Neural cell (in vitro differentiated cells): ENCODE results near the gene ARSB. TPM values are rescaled to one million over a fixed set of nuclear protein-coding genes. Genes with fewer than 3 reads are reported as not detected.

Experiments
- H2AFZ ChIP-seq: fragments of 200-600, 300-800 bp; sonication (generic), shearing (Covaris generic); 2 replicates; pipeline ENCODE4 v1.6.0; 2014; ENCODE audit warnings: low read depth, mild to moderate bottlenecking, antibody characterized with exemption, low read length, moderate library complexity
- H3F3A ChIP-seq: fragments of 200-600 bp; shearing (Covaris generic); 2 replicates; pipeline ENCODE4 v1.6.1; 2016; ENCODE audit warnings: mild to moderate bottlenecking, moderate library complexity, mixed read lengths, antibody characterized with exemption, low read length; ENCODE audit not compliant: insufficient read depth, poor library complexity, severe bottlenecking
- H3K27ac ChIP-seq: fragments of 200-600, 300-800 bp; sonication (generic), shearing (Covaris generic); 2 replicates; pipeline ENCODE4 v1.5.1; 2014; ENCODE audit warnings: mild to moderate bottlenecking, low read length, moderate library complexity
- H3K27me3 ChIP-seq: fragments of 300-800, 200-600 bp; sonication (generic), shearing (Covaris generic); 2 replicates; pipeline ENCODE4 v1.6.0; 2014; ENCODE audit warnings: mild to moderate bottlenecking, low read depth, low read length, moderate library complexity; ENCODE audit not compliant: insufficient read depth
- H3K36me3 ChIP-seq: fragments of 300-800, 200-600 bp; sonication (generic), shearing (Covaris generic); 2 replicates; pipeline ENCODE4 v1.5.1; 2014; ENCODE audit warnings: mild to moderate bottlenecking, antibody characterized with exemption, low read length, moderate library complexity; ENCODE audit not compliant: insufficient read depth
- H3K4me2 ChIP-seq: fragments of 300-800, 200-600 bp; sonication (generic), shearing (Covaris generic); 2 replicates; pipeline ENCODE4 v1.6.0; 2014; ENCODE audit warnings: mild to moderate bottlenecking, low read length
- H3K4me3 ChIP-seq: fragments of 300-800, 200-600 bp; sonication (generic), shearing (Covaris generic); 2 replicates; pipeline ENCODE4 v1.5.1; 2014; ENCODE audit warnings: mild to moderate bottlenecking, low read length, moderate library complexity
- H3K79me2 ChIP-seq: fragments of 200-600 bp; shearing (Covaris generic); replicated peaks from 2 replicates; pipeline ENCODE4 v1.6.0; 2014; ENCODE audit warnings: mild to moderate bottlenecking, low read length, moderate library complexity; ENCODE audit not compliant: insufficient read depth
- H3K9ac ChIP-seq: fragments of 300-800, 200-600 bp; sonication (generic), shearing (Covaris generic); 2 replicates; pipeline ENCODE4 v1.6.1; 2016; ENCODE audit warnings: mild to moderate bottlenecking, low read length, mixed read lengths
- H3K9me2 ChIP-seq: fragments of 200-600 bp; shearing (Covaris generic); 2 replicates; pipeline ENCODE4 v1.6.1; 2016; ENCODE audit warnings: mild to moderate bottlenecking, low read length, mixed read lengths; ENCODE audit not compliant: insufficient read depth
- H3K9me3 ChIP-seq: fragments of 200-600, 300-800 bp; sonication (generic), shearing (Covaris generic); 2 replicates; pipeline ENCODE4 v1.6.1; 2016; ENCODE audit warnings: mild to moderate bottlenecking, mixed run types, low read length, moderate library complexity, mixed read lengths
- H4K20me1 ChIP-seq: fragments of 200-600 bp; shearing (Covaris generic); 2 replicates; pipeline ENCODE4 v1.6.1; 2016; ENCODE audit warnings: mild to moderate bottlenecking, mixed run types; ENCODE audit not compliant: insufficient read depth
- EP300 ChIP-seq: fragments of 450-650 bp; conservative IDR thresholded peaks from 2 replicates; pipeline ENCODE4 v1.6.1; 2014; ENCODE audit warnings: antibody characterized with exemption, mild to moderate bottlenecking, moderate library complexity; ENCODE audit not compliant: poor library complexity, severe bottlenecking
- EZH2 ChIP-seq: fragments of 200-600, 300-800 bp; shearing (Covaris generic), sonication (generic); IDR thresholded peaks from 2 replicates; pipeline ENCODE4 v1.6.1; 2014; ENCODE audit warnings: antibody characterized with exemption, low read length, borderline replicate concordance, mild to moderate bottlenecking; ENCODE audit not compliant: insufficient read depth, poor library complexity, severe bottlenecking
- MXI1 ChIP-seq: fragments of 450-650 bp; conservative IDR thresholded peaks from 2 replicates; pipeline ENCODE4 v1.6.1; 2014; ENCODE audit warnings: antibody characterized with exemption, mild to moderate bottlenecking; ENCODE audit not compliant: poor library complexity, severe bottlenecking
- POLR2AphosphoS5 ChIP-seq: IDR thresholded peaks from 2 replicates; pipeline ENCODE4 v1.6.1; 2012
- SMC3 ChIP-seq: fragments of 450-650 bp; conservative IDR thresholded peaks from 2 replicates; pipeline ENCODE4 v1.6.1; 2014; ENCODE audit warnings: antibody characterized with exemption, mild to moderate bottlenecking, moderate library complexity; ENCODE audit not compliant: poor library complexity
- TAF1 ChIP-seq: IDR thresholded peaks from 2 replicates; pipeline ENCODE4 v1.6.1; 2012; ENCODE audit warnings: low read depth
- polyA plus RNA-seq: library from polyadenylated mRNA; depleted of rRNA; stranded (reverse); fragments of >200 nt; gene quantifications from 2 replicates; pipeline ENCODE4 v1.2.3, GENCODE V29; 2014
- TF ChIP-seq, protein P1 (sequence below): fragments of 450-650 bp; IDR thresholded peaks from 2 replicates; pipeline ENCODE4 v1.5.1; 2014; ENCODE audit warnings: antibody characterized with exemption, mild to moderate bottlenecking, moderate library complexity; ENCODE audit not compliant: poor library complexity, severe bottlenecking
- TF ChIP-seq, protein P2 (sequence below): IDR thresholded peaks from 2 replicates; pipeline ENCODE4 v1.6.1; 2012; ENCODE audit warnings: borderline replicate concordance

ARSB gene
- polyA plus RNA-seq, 1 donor from 2014 or later: 8.7 TPM

DNA sequence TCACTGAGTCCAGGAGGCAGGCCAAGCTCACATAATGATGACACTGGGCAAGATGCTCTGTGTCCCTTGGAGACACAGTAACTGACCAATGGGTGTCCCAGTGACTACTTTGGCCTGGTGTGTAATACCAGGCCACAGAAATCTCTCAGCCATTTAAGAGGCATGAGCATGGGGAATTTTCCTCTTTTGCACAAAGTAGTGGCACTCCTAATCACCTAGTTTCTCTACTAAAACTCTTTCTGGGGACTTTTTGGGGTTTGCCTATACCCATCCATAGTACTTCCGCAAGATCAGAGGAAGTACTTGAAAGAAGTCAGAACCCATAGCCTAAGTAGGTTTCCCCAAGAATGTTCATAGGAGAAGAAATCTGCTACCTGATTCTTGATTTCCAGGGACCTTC, 161.9 kb downstream of the ARSB start:
- Histone ChIP-seq H3K27ac (no peak overlapping the region), H4K20me1 (no peaks in the 10 kb centered on the region), H3K9ac (no peak overlapping the region), H3K79me2 (no peaks in the 10 kb centered on the region), H3K4me2 (no peak overlapping the region), H2AFZ (no peak overlapping the region), H3F3A (no peaks in the 10 kb centered on the region), H3K9me3 (no peaks in the 10 kb centered on the region), H3K27me3 (no peaks in the 10 kb centered on the region), H3K36me3 (no peaks in the 10 kb centered on the region), H3K9me2 (no peaks in the 10 kb centered on the region), H3K4me3 (no peak overlapping the region)
- no peak for TF ChIP-seq EZH2
- no peak for TF ChIP-seq SMC3
- no peak for TF ChIP-seq TAF1
- TF ChIP-seq, protein P1, sequence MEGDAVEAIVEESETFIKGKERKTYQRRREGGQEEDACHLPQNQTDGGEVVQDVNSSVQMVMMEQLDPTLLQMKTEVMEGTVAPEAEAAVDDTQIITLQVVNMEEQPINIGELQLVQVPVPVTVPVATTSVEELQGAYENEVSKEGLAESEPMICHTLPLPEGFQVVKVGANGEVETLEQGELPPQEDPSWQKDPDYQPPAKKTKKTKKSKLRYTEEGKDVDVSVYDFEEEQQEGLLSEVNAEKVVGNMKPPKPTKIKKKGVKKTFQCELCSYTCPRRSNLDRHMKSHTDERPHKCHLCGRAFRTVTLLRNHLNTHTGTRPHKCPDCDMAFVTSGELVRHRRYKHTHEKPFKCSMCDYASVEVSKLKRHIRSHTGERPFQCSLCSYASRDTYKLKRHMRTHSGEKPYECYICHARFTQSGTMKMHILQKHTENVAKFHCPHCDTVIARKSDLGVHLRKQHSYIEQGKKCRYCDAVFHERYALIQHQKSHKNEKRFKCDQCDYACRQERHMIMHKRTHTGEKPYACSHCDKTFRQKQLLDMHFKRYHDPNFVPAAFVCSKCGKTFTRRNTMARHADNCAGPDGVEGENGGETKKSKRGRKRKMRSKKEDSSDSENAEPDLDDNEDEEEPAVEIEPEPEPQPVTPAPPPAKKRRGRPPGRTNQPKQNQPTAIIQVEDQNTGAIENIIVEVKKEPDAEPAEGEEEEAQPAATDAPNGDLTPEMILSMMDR: no peak
- TF ChIP-seq POLR2AphosphoS5: no peak
- no peak for TF ChIP-seq MXI1

DNA sequence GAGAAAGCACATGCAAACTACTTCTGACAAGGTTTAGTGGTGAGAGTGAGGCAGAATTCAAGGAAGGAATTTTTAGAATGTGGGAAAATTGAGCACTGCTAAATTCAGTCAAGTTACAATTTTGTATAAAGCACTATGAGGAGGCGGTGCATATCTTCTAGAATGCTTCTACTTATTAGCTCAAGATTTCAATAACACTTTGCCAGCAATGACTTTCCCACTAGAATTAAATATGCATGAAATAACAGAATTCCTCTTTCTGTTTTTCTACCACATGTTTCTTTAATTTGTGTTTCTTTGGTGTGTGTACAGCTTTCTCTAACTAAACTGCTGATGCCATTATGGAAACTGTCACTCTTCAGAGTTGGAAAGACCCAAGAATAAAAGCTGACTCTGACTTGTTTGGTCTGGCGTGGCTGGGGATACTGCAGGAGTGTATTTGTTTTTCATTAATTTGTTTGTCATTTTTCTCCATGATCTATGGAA, 163.5 kb downstream of the ARSB start:
- Histone ChIP-seq H3K36me3 (no peaks in the 10 kb centered on the region), H3K27ac (no peak overlapping the region), H3K9me3 (no peaks in the 10 kb centered on the region), H3K4me2 (no peak overlapping the region), H2AFZ (no peak overlapping the region), H4K20me1 (no peaks in the 10 kb centered on the region), H3K4me3 (no peak overlapping the region), H3K27me3 (no peaks in the 10 kb centered on the region), H3K9ac (no peak overlapping the region), H3K79me2 (no peaks in the 10 kb centered on the region), H3K9me2 (no peaks in the 10 kb centered on the region), H3F3A (no peaks in the 10 kb centered on the region)
- TF ChIP-seq SMC3 (no peak), EZH2 (no peak), EP300 (no peak), MXI1 (no peak)
- TF ChIP-seq, protein P2, sequence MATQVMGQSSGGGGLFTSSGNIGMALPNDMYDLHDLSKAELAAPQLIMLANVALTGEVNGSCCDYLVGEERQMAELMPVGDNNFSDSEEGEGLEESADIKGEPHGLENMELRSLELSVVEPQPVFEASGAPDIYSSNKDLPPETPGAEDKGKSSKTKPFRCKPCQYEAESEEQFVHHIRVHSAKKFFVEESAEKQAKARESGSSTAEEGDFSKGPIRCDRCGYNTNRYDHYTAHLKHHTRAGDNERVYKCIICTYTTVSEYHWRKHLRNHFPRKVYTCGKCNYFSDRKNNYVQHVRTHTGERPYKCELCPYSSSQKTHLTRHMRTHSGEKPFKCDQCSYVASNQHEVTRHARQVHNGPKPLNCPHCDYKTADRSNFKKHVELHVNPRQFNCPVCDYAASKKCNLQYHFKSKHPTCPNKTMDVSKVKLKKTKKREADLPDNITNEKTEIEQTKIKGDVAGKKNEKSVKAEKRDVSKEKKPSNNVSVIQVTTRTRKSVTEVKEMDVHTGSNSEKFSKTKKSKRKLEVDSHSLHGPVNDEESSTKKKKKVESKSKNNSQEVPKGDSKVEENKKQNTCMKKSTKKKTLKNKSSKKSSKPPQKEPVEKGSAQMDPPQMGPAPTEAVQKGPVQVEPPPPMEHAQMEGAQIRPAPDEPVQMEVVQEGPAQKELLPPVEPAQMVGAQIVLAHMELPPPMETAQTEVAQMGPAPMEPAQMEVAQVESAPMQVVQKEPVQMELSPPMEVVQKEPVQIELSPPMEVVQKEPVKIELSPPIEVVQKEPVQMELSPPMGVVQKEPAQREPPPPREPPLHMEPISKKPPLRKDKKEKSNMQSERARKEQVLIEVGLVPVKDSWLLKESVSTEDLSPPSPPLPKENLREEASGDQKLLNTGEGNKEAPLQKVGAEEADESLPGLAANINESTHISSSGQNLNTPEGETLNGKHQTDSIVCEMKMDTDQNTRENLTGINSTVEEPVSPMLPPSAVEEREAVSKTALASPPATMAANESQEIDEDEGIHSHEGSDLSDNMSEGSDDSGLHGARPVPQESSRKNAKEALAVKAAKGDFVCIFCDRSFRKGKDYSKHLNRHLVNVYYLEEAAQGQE: no peak
- TF ChIP-seq, protein P1: no peak
